HCT116 (cell line): ENCODE results near the gene DEPDC5. TPM values are rescaled to one million over a fixed set of nuclear protein-coding genes. Genes with fewer than 3 reads are reported as not detected.

ENCODE experiments used
- ATAC-seq: fragments of 200-7000 bp; cut with Tn5 transposase; 2 replicates; pipeline ENCODE4 v1.9.1; 2020; ENCODE audit warnings: mild to moderate bottlenecking, moderate library complexity
- BruUV-seq: library from RNA; stranded (reverse); fragments of 400-500 nt; replicated peaks from 2 replicates; lab custom pipeline; 2021; lab: Mats Ljungman, UMichigan
- CTCF ChIA-PET: fragments of 300-600 bp; sonication (Branson Sonifier 250); formaldehyde crosslinking; loops from one replicate; lab custom pipeline; 2021; ENCODE audit warnings: antibody characterized with exemption; lab: Charles Lee
- POLR2A ChIA-PET: fragments of 300-600, 350-600 bp; sonication (Branson Sonifier 250); formaldehyde crosslinking; loops from one replicate; lab custom pipeline; 2021; ENCODE audit warnings: antibody characterized with exemption; lab: Charles Lee
- RAD21 ChIA-PET, 2 experiments: fragments of 300-600 bp; sonication (Branson Sonifier 250); formaldehyde crosslinking; loops; one replicate each; lab custom pipeline; 2023; ENCODE audit warnings: low total read pairs in 2 of 2; ENCODE audit not compliant: uncharacterized antibody in 2 of 2, unreplicated experiment in 2 of 2, low non-redundant PET in 1 of 2; lab: Charles Lee
- DNase-seq: peaks from one replicate; pipeline ENCODE4 v3.0.0-alpha.2; 2010; ENCODE audit warnings: low read depth, low spot score
- H2AFZ ChIP-seq: fragments of 200-600 bp; shearing (Covaris generic), sonication (generic); 2 replicates; pipeline ENCODE4 v1.6.1; 2017; ENCODE audit warnings: low read depth, mixed run types, mixed read lengths, antibody characterized with exemption, low read length; ENCODE audit not compliant: poor library complexity, severe bottlenecking
- H3K27ac ChIP-seq: 2 replicates; pipeline ENCODE4 v1.5.1; 2012; ENCODE audit warnings: low read depth, low read length
- H3K27me3 ChIP-seq: fragments of 200-600 bp; sonication (generic); 2 replicates; pipeline ENCODE4 v1.6.1; 2016; ENCODE audit warnings: mixed run types, low read length, mixed read lengths; ENCODE audit not compliant: insufficient read depth
- H3K36me3 ChIP-seq, 2 experiments: fragments of 200-500 bp in 1 of 2; fragments of 200-600 bp in 1 of 2; sonication (Bioruptor generic) in 1 of 2; sonication (generic) in 1 of 2; 2 replicates each; pipeline versions ENCODE4 v1.5.1 to v1.6.1; 2014 to 2016; ENCODE audit warnings: low read length in 2 of 2, inconsistent platforms in 1 of 2, mixed read lengths in 1 of 2, mixed run types in 1 of 2; ENCODE audit not compliant: insufficient read depth in 2 of 2, control insufficient read depth in 1 of 2
- H3K4me1 ChIP-seq, 2 experiments: fragments of 200-600 bp in 1 of 2; sonication (generic) in 1 of 2; 2 replicates each; pipeline versions ENCODE4 v1.5.1 to v1.6.1; 2012 to 2017; ENCODE audit warnings: low read length in 2 of 2, inconsistent platforms in 1 of 2, mild to moderate bottlenecking in 1 of 2, mixed read lengths in 1 of 2, mixed run types in 1 of 2, moderate library complexity in 1 of 2; ENCODE audit not compliant: insufficient read depth in 2 of 2, control insufficient read depth in 1 of 2
- H3K4me2 ChIP-seq: fragments of 200-600 bp; sonication (generic); 2 replicates; pipeline ENCODE4 v1.6.1; 2017; ENCODE audit warnings: mixed run types, low read length, mixed read lengths
- H3K4me3 ChIP-seq, 2 experiments: fragments of 200-600 bp in 1 of 2; sonication (generic) in 1 of 2; replicated peaks in 1 of 2; 2 replicates each; pipeline ENCODE4 v1.5.1; 2011 to 2016; ENCODE audit warnings: low read length in 2 of 2, control low read depth in 1 of 2, low read depth in 1 of 2, mild to moderate bottlenecking in 1 of 2, mixed read lengths in 1 of 2, mixed run types in 1 of 2
- H3K79me2 ChIP-seq: fragments of 200-600 bp; sonication (generic); 2 replicates; pipeline ENCODE4 v1.6.1; 2017; ENCODE audit warnings: mild to moderate bottlenecking, mixed run types, low read length, moderate library complexity, mixed read lengths; ENCODE audit not compliant: insufficient read depth
- H3K9ac ChIP-seq: fragments of 200-600 bp; sonication (generic); 2 replicates; pipeline ENCODE4 v1.6.1; 2016; ENCODE audit warnings: low read length, mixed read lengths
- H3K9me2 ChIP-seq: fragments of 200-600 bp; sonication (generic), shearing (Covaris generic); 2 replicates; pipeline ENCODE4 v1.6.1; 2017; ENCODE audit warnings: mixed run types, mild to moderate bottlenecking, moderate library complexity; ENCODE audit not compliant: insufficient read depth
- H3K9me3 ChIP-seq, 2 experiments: fragments of 200-500 bp in 1 of 2; fragments of 200-600 bp in 1 of 2; sonication (Bioruptor generic) in 1 of 2; sonication (generic) in 1 of 2; 2 replicates each; pipeline ENCODE4 v1.6.1; 2014 to 2017; ENCODE audit warnings: low read length in 2 of 2, mixed read lengths in 2 of 2, inconsistent platforms in 1 of 2, low read depth in 1 of 2, mild to moderate bottlenecking in 1 of 2, mixed run types in 1 of 2, moderate library complexity in 1 of 2; ENCODE audit not compliant: control insufficient read depth in 1 of 2, insufficient read depth in 1 of 2
- H4K20me1 ChIP-seq: fragments of 200-600 bp; sonication (generic), shearing (Covaris generic); 2 replicates; pipeline ENCODE4 v1.6.1; 2017; ENCODE audit warnings: mixed run types, mild to moderate bottlenecking, moderate library complexity; ENCODE audit not compliant: insufficient read depth
- ATF3 ChIP-seq: IDR thresholded peaks from 2 replicates; pipeline ENCODE4 v1.6.1; 2012
- CBX3 ChIP-seq: IDR thresholded peaks from 2 replicates; pipeline ENCODE4 v1.6.1; 2012; ENCODE audit warnings: low read depth
- EGR1 ChIP-seq: IDR thresholded peaks from 2 replicates; pipeline ENCODE4 v1.6.1; 2012; ENCODE audit warnings: low read depth
- FOSL1 ChIP-seq: IDR thresholded peaks from 2 replicates; pipeline ENCODE4 v1.6.1; 2012; ENCODE audit warnings: low read depth
- RAD21 ChIP-seq: IDR thresholded peaks from 2 replicates; pipeline ENCODE4 v1.6.1; 2012; ENCODE audit warnings: low read depth, mild to moderate bottlenecking
- ZBTB33 ChIP-seq: IDR thresholded peaks from 2 replicates; pipeline ENCODE4 v1.6.1; 2011; ENCODE audit warnings: mild to moderate bottlenecking, low read length, moderate library complexity; ENCODE audit not compliant: insufficient replicate concordance; ENCODE audit errors: extremely low read depth
- ZNF274 ChIP-seq: fragments of 200-500 bp; sonication (Bioruptor generic); IDR thresholded peaks from 2 replicates; pipeline ENCODE4 v1.6.1; 2014; ENCODE audit warnings: mild to moderate bottlenecking, low read depth, low read length, inconsistent platforms
- intact Hi-C: fragments of 100-400 bp; cut with micrococcal nuclease; formaldehyde crosslinking; loops from 2 replicates; pipeline ENCODE4 v1.10.0; 2022
- total RNA-seq: library from RNA; stranded (reverse); gene quantifications from one replicate; pipeline ENCODE4 v1.2.1, GENCODE V29; 2021; ENCODE audit not compliant: unreplicated experiment
- TF ChIP-seq, protein P1 (sequence below), 3 experiments: fragments of 200-600 bp in 1 of 3; sonication (generic) in 1 of 3; IDR thresholded peaks in 2 of 3; conservative IDR thresholded peaks in 1 of 3; 2 replicates each; pipeline ENCODE4 v1.5.1; 2012 to 2017; ENCODE audit warnings: low read depth in 2 of 3, low read length in 2 of 3, antibody characterized with exemption in 1 of 3, borderline replicate concordance in 1 of 3, control low read depth in 1 of 3, mild to moderate bottlenecking in 1 of 3, mixed read lengths in 1 of 3, mixed run types in 1 of 3, moderate library complexity in 1 of 3; ENCODE audit not compliant: insufficient read depth in 1 of 3
- TF ChIP-seq, protein P2 (sequence below): IDR thresholded peaks from 2 replicates; pipeline ENCODE4 v1.6.1; 2012

DEPDC5 gene
- total RNA-seq, 1 experiment from 2014 or later, result 35.0 TPM

- H3K36me3 ChIP-seq, result peaks cover 44 to 45% of the 10 kb centered on the region in 2 experiments
- H3K4me2 ChIP-seq, result no peak overlapping the region
- no peaks in the 10 kb centered on the region for H3K9me3 ChIP-seq
- TF ChIP-seq, protein P1, sequence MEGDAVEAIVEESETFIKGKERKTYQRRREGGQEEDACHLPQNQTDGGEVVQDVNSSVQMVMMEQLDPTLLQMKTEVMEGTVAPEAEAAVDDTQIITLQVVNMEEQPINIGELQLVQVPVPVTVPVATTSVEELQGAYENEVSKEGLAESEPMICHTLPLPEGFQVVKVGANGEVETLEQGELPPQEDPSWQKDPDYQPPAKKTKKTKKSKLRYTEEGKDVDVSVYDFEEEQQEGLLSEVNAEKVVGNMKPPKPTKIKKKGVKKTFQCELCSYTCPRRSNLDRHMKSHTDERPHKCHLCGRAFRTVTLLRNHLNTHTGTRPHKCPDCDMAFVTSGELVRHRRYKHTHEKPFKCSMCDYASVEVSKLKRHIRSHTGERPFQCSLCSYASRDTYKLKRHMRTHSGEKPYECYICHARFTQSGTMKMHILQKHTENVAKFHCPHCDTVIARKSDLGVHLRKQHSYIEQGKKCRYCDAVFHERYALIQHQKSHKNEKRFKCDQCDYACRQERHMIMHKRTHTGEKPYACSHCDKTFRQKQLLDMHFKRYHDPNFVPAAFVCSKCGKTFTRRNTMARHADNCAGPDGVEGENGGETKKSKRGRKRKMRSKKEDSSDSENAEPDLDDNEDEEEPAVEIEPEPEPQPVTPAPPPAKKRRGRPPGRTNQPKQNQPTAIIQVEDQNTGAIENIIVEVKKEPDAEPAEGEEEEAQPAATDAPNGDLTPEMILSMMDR (IDR thresholded peaks at IDR 0.05 in 2 of 3, conservative IDR thresholded peaks at IDR 0.05 in 1 of 3; ENCODE audit: borderline replicate concordance in 1 of 3, insufficient read depth in 1 of 3, low read depth in 2 of 3, low read length in 2 of 3), result peak; percentile 6 to 24 (median 7); a peak in 3 of 6 replicates
- TF ChIP-seq ZNF274, result no peak
- peak; percentile 37; the same call in 1 of the 2 replicates for TF ChIP-seq RAD21
- no peaks in the 10 kb centered on the region for H4K20me1 ChIP-seq
- 0 out of 2 replicates have a peak, but pooled peaks have one; percentile 27 for ATAC-seq
- POLR2A ChIA-PET, result no interaction called here
- RAD21 ChIA-PET, result interaction anchor here in 1 of 2 experiments (0.9 kb wide), 1 partner anchor 151 kb away, joined by 4 read pairs; no protein-coding TSS in a partner anchor
- H3K27me3 ChIP-seq, result no peaks in the 10 kb centered on the region
- H3K27ac ChIP-seq, result no peak overlapping the region
- no peak overlapping the region for H3K9ac ChIP-seq
- H3K4me3 ChIP-seq, result no peak overlapping the region
- intact Hi-C loops, result no loop called here
- no peaks in the 10 kb centered on the region for H3K79me2 ChIP-seq
- CTCF ChIA-PET, result interaction anchor here (1.4 kb wide), 1 partner anchor 152 kb away, joined by 3 read pairs; no protein-coding TSS in a partner anchor
- DNase-seq, result no peak
- H2AFZ ChIP-seq, result no peak overlapping the region
- H3K4me1 ChIP-seq, result no peaks in the 10 kb centered on the region
- H3K9me2 ChIP-seq, result no peaks in the 10 kb centered on the region
- no TSS peak for BruUV-seq
Observed at GRCh38 chr22:31818481-31819392, 64.9 kb downstream of the DEPDC5 start.

DNA sequence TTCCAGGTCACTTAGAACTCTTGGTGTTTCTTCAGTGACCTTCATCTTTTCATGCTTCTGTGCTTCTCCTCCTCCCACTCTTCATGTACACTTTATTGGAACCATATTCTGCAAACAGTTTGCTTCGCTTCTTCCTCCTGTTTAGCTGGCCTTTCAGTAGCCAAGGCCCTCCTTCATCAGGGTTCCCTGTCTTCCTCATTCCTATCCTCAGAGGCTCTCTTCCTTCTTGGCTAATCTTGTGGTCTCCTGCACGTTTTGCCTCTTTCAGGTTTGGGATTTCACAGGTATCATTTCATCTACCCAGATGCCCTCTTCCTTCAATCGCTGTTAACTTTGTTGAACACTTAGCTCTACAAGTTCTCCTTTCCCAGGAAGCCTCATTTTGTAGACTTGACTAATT is 66.8 kb downstream of the DEPDC5 start:
- no peaks in the 10 kb centered on the region for H3K79me2 ChIP-seq
- H2AFZ ChIP-seq, result no peak overlapping the region
- H3K36me3 ChIP-seq, result peaks cover 36 to 38% of the 10 kb centered on the region in 2 experiments
- no peak for ATAC-seq
- CTCF ChIA-PET, result no interaction called here
- RAD21 ChIA-PET, result no interaction called here
- no peak overlapping the region for H3K9ac ChIP-seq
- BruUV-seq, result no TSS peak
- no peaks in the 10 kb centered on the region for H3K9me3 ChIP-seq
- H3K4me1 ChIP-seq, result no peaks in the 10 kb centered on the region
- no peaks in the 10 kb centered on the region for H4K20me1 ChIP-seq
- no peak for DNase-seq
- H3K27me3 ChIP-seq, result no peaks in the 10 kb centered on the region
- intact Hi-C loops, result loop anchor here (10.0 kb wide), 1 partner anchor 124 kb away; the partner anchor contains the start of gene YWHAH
- H3K27ac ChIP-seq, result no peak overlapping the region
- H3K4me3 ChIP-seq, result no peak overlapping the region
- no peak overlapping the region for H3K4me2 ChIP-seq
- POLR2A ChIA-PET, result no interaction called here
- H3K9me2 ChIP-seq, result no peaks in the 10 kb centered on the region
- TF ChIP-seq, protein P2, sequence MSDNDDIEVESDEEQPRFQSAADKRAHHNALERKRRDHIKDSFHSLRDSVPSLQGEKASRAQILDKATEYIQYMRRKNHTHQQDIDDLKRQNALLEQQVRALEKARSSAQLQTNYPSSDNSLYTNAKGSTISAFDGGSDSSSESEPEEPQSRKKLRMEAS, result no peak
- no peak for TF ChIP-seq ZNF274
- TF ChIP-seq EGR1, result no peak
- TF ChIP-seq FOSL1, result no peak
- no peak for TF ChIP-seq ATF3
- TF ChIP-seq CBX3, result no peak
- TF ChIP-seq ZBTB33, result no peak
- TF ChIP-seq, protein P1 (IDR thresholded peaks at IDR 0.05 in 2 of 3, conservative IDR thresholded peaks at IDR 0.05 in 1 of 3; ENCODE audit: borderline replicate concordance in 1 of 3, insufficient read depth in 1 of 3, low read depth in 2 of 3, low read length in 2 of 3), result no peak
